ENCODE results near the gene LAMA3. TPM values are rescaled to one million over a fixed set of nuclear protein-coding genes. Genes with fewer than 3 reads are reported as not detected.

Gene LAMA3
- polyA plus RNA-seq, 4 donors, result 1.8 to 2.2 (median 2.1) TPM

DNA sequence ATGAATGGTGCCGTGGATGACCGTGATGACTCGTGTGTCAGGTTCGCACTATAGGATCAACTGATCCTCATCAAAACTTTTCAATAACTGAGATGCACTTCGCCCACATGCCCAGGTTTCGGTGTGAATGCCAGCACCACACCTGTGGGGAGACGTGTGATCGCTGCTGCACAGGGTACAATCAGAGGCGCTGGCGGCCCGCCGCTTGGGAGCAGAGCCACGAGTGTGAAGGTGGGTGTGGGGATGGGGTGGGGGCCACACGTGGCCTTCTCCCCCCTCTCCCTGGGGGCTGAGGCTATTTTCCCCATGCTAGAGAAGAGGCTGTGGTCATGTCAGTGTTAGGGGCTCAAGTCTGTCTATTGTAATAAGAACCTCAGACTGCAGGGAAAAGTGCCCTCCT is 69.0 kb downstream of the LAMA3 start:
- no peak for DNase-seq (ENCODE audit: low read depth in 4 of 4, low spot score in 3 of 4)

DNA sequence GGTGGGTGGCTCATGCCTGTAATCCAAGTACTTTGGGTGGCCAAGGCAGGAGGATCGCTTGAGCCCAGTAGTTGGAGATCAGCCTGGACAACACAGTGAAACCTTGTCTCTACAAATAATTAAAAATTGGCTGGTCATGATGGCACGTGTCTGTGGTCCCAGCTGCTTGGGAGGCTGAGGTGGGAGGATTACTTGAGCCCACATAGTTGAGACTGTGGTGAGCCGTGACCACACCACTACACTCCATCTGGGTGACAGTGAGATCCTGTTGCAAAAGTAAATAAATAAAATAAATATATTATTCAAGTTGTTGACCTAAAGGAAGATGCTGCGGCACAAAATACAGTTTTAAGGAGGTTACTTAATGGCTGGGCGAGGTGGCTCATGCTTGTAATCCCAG is 72.7 kb downstream of the LAMA3 start:
- no peak for DNase-seq (ENCODE audit: low read depth in 4 of 4, low spot score in 3 of 4)

DNA sequence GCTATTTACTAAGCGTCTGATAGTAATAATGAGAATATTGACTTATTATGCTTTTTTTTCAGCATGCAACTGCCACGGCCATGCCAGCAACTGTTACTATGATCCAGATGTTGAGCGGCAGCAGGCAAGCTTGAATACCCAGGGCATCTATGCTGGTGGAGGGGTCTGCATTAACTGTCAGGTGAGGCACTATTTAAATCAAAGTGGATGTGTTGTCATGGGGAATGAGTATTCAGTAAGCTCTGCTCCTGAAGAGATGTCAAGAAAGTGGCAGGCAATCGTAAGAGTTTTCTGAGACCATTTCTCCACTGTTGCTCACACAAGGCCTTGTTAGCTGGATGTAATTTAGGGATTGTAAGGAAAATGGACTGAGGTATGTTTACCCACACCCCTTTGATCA is 74.1 kb downstream of the LAMA3 start:
- no peak for DNase-seq (ENCODE audit: low read depth in 4 of 4, low spot score in 3 of 4)

DNA sequence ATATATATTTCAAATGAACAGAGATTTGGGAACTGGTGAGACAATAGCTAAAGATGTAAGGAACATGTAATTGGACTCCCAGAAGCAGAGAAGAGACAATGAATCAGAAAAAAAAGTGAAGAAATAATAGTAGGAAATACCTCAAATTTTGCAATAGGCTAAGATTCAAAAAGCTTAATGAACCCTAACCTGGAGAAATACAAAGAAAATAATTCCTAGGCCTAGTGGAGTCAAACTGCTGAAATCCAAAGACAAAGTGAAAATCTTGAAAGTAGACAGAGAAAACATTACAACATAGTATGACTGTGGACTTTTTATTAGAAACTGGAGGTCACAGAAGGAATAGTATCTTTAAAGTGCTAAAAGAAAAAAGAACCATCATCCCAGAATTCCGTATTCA is 76.7 kb downstream of the LAMA3 start:
- DNase-seq (ENCODE audit: low read depth in 4 of 4, low spot score in 3 of 4), result no peak

DNA sequence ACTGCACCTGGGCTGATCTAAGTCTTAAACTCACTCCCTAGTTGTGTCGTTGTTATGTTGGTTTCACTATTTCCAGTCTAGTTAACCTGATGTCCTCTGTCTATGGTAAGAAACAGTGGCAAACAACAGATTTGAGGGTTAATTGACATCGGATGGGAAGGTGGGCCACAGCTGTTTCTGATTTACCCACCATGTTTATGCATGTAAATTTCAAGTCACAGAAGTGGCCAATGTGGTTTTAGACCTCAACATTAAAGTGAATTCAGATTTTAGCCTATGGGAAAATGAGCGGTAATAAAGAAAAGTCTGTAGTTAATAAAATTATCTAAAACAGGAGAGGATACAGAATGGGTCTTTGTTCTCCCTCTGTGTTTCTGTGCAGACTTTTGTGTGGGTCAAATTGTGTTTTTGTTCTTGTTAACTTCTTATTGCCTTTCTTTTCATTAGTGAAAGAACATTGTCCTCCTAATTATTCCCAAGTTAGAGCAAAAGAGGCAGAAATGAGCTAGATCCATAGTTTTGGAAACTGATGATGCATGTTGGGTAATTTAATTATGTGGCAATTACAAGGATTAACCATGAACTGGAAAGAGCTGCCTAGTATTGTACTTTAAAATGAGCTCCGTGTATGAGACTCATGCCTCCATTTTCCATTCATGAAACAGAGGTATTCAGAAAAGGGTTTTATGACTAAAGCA is 83.2 kb downstream of the LAMA3 start:
- DNase-seq (ENCODE audit: low read depth in 4 of 4, low spot score in 3 of 4), result no peak

DNA sequence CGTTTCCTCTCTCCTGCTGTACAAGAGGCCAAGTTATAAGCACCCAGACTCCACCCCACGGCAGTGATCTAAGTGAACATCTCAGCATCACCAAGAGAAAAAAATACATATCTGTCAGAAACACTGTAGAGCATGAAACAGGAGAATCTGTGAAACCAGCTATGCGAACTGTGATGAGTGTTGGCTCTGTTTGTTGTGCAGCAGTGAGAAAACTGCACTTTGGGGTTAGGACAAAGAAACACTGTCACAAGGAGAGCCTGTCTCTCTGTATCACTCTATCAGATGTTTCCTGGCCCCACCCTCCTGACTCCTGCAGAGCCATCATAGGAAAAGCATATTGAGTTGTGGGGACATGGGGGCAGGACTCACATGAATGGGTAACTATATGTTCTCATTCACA is 87.1 kb downstream of the LAMA3 start:
- DNase-seq (ENCODE audit: low read depth in 4 of 4, low spot score in 3 of 4), result no peak

DNA sequence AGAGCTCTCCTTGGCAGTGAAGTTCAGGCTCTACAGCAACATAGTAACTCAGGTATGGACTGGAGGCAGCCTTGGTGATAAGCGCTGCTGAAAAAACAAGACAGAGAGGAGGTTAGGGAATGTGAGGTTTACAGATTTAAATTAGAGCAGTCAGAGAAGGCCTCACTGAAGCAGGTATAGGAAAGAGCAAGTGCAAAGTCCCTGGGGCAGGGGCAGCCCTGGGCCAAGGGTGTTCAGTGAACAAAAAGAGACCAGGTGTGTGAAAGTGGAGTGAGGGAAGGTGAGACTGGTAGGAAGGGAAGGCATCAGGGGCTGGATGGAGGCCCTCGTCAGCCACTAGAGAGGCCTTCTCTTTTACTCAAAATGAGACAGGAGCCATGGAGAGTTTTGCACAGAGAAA is 89.6 kb downstream of the LAMA3 start:
- DNase-seq (ENCODE audit: low read depth in 4 of 4, low spot score in 3 of 4), result no peak

DNA sequence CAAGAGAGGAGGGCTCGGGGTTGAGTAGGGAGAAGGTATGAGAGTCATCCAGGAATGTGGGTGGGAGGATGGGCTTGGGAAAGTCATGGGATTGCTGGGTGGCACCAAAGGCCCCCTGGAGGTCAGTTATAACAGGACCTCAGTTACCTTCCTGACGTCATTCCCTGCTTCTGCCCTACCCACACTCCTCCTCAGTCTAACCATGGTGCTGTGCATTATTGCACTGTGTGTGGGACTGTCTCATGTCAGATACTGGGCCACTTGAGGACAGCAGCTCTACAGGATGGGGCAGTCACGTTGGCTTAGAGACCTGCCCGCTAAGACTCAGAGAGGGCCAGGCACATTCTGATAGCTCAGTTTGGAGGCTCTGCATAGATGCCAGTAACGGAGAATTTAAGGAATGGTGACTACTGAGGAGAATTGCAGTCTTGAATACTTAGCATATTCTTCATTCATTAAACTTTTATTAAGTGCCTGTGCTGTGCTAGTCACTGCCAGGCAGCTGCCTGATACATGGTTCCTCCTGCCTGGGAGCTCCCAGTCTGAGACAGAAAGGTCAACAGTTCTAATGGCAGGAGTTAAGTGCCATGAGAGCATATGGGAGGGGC is 90.5 kb downstream of the LAMA3 start:
- no peak for DNase-seq (ENCODE audit: low read depth in 4 of 4, low spot score in 3 of 4)

DNA sequence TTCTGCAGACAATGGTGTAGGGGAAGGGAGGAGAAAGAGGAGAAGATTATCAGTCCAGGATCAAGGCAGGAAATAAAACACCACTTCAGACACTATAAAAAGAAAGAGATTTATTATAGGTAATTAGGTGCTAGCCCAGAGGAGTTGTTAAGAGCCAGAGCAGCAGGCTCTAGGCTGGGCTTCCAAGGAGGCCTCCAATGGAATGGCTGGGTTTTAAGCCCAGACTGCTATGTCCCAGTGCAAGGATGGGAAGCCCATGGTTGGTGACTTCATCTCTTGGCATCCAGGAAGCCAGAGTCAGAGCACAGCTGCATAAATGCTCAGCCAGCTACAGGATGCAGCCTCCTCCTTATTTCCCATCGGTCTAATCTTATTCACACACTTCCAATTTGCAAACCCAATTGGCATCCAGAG is 95.6 kb downstream of the LAMA3 start:
- DNase-seq (ENCODE audit: low read depth in 4 of 4, low spot score in 3 of 4), result no peak

DNA sequence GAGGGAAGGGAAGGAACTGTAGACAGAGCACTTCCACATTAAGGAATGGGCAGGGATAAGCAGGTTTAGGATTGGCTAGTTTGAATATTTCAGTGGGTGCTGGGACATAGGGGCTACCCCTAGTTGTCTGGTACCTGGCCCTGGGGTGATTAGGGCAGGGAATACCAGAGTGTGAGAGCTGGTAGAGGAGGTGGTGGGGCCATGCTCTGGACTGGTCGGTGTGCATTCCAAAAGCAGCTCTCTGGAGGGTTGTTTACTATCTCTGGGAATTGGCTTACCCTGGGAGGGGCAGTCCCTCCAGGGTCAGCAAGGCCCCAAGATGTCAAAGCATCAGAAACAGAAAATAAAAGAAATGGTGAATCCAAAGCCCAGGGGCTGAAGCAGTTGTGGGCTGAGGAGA is 103.8 kb downstream of the LAMA3 start:
- no peak for DNase-seq (ENCODE audit: low read depth in 4 of 4, low spot score in 3 of 4)

DNA sequence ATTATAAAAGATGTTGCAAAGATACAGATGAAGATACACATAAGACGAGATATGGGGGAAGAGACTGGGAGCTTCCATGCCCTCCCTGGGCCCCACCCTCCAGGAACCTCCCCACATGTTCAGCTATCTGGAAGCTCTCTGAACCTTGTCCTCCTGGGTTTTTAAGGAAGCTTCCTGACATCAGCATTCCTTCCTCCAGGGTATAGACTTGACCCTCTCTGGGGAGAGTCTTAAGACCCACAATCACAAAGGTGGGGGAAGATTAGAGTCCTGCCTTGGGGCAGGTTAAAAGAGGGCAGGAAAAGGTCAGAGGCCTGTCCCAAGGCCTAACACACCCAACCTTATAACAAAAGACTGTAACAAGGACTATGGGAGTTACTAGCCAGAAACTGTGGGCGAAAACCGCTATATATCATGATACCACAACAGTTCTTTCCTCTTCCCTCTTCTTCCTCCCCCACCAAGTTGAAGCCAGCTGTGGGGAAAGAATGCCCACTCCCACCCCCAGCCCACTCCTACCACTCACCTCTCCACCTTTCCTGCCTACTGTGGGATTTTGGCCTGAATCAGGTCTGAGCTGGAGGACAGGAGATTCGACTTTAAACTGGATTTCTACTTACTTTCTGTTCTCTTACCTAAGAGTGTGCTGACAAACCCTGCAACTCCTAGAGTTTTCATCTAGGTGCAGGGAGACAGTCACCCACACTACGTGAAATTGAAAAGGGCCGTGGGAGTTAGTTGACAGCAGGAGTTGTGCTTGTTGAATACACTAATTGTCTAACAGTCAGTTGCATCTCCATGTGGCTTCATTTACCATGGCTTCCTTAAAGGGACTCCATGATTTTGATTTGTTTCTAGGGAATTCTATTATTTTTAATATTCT is 105.0 kb downstream of the LAMA3 start:
- DNase-seq (ENCODE audit: low read depth in 4 of 4, low spot score in 3 of 4), result no peak

DNA sequence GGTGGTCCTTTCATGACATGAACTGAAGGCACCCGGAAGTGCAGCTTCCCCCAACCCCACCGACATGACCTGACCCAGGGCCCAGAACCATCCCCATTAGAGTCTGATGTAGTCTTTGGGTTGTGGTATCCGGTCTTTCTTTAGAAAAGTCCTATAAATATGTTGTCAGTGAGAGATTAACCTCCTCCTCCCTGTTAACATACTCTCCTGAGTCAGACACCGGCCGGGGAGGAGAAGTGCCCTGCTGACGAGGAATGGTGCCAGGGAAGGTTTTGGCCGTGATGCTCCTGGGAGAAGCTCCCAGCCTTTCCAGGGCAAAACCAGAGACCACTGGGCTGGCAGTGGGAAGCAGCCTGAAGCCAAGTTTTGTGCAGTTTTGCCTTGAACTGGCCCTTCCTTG is 109.0 kb downstream of the LAMA3 start:
- DNase-seq (ENCODE audit: low read depth in 4 of 4, low spot score in 3 of 4), result no peak

DNA sequence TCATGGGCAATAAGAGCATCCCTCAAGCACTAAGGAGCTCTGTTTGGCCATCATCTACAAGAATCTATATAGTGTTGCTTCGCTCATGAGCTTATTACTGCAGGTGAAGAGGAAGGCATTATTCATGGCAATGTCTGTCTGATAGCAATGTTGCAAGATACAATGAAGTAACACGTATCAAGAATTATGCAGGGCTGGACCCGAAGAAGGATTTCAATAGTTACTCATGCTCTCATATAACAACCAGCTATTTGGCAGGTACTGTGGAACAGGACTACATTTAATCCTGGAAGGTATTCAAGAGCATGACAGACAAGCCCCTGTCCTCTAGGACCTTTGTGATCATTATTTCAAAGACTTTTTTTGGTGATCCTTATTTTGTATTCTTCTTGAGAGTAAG is 109.6 kb downstream of the LAMA3 start:
- no peak for DNase-seq (ENCODE audit: low read depth in 4 of 4, low spot score in 3 of 4)

DNA sequence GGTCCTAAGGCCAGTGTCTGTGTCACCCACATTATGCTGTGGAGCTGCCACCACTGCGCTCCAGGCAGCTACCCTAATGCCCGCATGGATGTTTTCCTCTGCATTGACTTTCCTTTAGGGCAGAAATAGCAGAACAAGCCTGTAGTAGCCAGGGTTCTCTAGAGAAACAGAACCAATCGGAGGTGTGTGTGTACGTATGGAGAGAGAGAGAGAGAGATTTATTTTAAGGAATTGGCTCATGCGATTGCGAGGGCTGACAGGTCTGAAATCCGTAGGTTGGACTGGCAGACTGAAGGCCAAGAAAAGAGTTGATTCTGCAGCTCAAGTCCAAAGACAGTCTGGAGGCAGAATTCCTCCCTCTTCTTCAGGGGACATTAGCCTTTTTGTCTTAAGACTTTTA is 110.3 kb downstream of the LAMA3 start:
- DNase-seq (ENCODE audit: low read depth in 4 of 4, low spot score in 3 of 4), result no peak

DNA sequence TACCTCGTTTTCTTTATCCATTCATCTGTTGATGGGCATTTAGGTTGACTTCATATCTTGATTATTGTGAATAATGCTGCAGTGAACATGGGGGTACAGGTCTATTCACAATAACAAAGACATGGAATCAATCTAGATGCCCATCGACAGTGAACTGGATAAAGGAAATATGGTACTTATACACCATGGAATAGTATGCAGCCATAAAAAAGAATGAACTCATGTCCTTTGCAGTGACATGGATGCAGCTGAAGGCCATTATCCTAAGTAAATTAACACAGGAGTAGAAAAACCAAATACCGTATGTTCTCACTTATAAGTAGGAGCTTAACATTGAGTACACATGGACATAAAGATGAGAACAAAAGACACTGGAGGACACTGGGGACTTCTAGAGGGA is 111.6 kb downstream of the LAMA3 start:
- DNase-seq (ENCODE audit: low read depth in 4 of 4, low spot score in 3 of 4), result no peak

DNA sequence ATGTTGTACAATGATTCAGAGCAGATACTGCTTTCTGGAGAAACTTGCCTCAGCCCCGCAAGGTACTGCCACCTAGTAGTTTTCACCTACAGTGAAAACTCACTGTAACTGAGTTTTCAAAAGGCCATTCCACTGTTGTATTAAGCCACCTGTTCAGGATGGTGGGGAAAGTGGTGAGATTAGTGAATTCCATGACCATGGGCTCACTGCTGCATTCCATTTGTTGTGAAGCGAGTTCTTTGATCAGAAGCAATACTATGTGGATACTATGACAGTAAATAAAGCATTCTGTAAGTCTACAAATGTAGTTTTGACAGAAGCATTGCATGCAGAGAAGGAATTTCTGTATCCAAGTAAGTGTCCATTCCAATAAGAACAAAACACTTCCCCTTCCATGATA is 113.6 kb downstream of the LAMA3 start:
- no peak for DNase-seq (ENCODE audit: low read depth in 4 of 4, low spot score in 3 of 4)

DNA sequence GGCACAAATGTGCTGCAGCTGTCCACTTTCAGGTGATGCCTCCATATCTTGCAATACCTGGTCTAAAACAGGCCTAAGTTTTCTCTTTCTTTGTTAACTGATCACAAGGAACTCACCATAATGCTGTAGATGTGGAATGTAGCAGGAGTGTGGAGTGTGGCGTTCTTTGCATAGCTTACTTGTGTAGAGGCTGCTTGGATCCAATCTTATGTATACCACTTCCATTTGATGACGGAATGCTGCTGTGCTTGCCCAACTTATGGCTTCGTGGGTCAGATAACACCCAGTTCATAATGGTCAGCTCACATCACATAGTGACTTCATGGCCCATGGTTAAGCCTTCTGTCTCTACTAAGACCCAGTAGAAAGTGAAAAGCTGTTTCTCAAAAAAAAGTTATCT is 114.5 kb downstream of the LAMA3 start:
- no peak for DNase-seq (ENCODE audit: low read depth in 4 of 4, low spot score in 3 of 4)

DNA sequence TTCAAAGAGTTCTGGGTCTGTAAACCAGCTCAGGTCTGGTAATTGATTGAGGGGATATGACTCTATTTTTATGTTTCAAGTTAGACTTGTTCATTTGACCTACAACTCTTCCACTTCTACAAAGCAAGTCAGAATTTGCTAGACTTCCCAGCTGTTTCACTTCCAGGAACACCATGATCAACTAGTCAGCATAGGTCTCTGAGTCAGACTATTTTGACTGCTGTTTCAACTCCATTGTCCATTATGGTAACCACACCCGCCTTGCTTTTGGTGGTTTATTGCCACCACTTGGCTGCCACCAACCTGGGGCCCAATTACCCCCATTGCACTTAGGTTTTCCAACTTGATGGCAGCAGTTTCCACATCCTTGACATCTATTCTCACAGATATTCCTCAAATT is 116.6 kb downstream of the LAMA3 start:
- no peak for DNase-seq (ENCODE audit: low read depth in 4 of 4, low spot score in 3 of 4)

DNA sequence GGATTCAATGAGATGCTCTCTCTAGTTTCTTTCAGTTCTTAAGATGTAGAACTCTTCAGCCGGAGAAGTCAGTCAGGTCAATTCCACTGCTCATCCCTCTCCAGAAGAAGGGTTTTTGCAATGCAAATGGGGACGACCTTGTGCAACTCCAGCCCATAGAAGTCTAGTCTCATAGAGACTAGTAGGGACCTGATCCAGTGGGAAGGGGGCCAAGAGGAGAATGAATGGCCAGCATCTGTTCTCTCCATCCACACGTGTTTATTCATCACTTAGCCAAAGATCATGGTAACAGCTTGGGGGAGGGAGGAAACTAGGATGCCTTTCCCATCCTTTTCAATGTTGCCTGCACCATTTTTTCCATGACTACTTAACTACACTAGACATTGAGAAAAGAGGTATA is 120.2 kb downstream of the LAMA3 start:
- DNase-seq (ENCODE audit: low read depth in 4 of 4, low spot score in 3 of 4), result no peak

DNA sequence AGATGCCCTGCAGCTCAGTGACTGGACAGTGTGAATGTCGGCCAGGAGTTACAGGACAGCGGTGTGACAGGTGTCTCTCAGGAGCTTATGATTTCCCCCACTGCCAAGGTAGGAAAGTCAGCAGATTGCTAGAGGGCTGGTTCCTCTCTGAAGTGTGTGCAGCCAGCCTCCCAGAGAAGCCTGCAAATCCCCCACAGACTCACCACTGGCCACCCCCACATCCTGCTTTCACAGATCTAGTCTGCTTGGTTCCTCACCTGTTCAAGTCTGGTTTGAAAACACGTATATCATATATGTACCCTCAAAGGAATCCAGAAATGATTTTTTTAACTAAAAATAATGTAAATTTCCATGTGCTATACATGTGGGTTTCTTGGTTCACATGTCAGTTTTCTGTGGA is 121.1 kb downstream of the LAMA3 start:
- no peak for DNase-seq (ENCODE audit: low read depth in 4 of 4, low spot score in 3 of 4)

DNA sequence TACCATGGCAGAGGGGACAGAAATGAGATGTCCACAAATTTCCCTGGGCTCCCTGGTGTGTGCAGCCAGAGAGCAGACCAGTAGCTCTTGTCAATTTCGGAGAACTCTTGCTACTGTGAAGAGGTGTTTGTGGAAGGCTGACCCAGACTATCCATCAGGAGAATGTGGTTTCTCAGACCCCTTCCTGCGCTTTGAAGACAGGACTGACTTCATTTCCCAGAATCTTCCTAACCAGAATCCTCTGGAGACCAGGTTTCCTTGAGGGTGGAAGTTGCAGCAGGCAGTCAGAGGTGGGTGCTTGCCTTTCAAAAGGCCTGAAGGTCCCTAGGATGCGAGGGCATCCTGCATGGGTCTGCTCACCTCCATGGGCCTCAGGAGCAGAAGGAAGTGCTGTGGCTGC is 121.9 kb downstream of the LAMA3 start:
- no peak for DNase-seq (ENCODE audit: low read depth in 4 of 4, low spot score in 3 of 4)

Measured in right renal pelvis (tissue), 4 donors.